Renal cortical epithelial cell (primary cell): Measurements from ENCODE around the gene MYOM1. TPM values are rescaled to one million over a fixed set of nuclear protein-coding genes. Genes with fewer than 3 reads are reported as not detected.

Experiments used
- DNase-seq: peaks from one replicate; pipeline ENCODE4 v3.0.0-alpha.2; 2011; ENCODE audit warnings: low read depth
- total RNA-seq: library from RNA; depleted of rRNA; stranded (reverse); fragments of >200 nt; gene quantifications from 2 replicates; pipeline ENCODE4 v1.2.3, GENCODE V29; 2014

Gene MYOM1
- total RNA-seq, 1 donor from 2014 or later = 0.99 TPM

- DNase-seq = no peak
Observed at GRCh38 chr18:3118195-3119010, 101.4 kb downstream of the MYOM1 start.

DNA sequence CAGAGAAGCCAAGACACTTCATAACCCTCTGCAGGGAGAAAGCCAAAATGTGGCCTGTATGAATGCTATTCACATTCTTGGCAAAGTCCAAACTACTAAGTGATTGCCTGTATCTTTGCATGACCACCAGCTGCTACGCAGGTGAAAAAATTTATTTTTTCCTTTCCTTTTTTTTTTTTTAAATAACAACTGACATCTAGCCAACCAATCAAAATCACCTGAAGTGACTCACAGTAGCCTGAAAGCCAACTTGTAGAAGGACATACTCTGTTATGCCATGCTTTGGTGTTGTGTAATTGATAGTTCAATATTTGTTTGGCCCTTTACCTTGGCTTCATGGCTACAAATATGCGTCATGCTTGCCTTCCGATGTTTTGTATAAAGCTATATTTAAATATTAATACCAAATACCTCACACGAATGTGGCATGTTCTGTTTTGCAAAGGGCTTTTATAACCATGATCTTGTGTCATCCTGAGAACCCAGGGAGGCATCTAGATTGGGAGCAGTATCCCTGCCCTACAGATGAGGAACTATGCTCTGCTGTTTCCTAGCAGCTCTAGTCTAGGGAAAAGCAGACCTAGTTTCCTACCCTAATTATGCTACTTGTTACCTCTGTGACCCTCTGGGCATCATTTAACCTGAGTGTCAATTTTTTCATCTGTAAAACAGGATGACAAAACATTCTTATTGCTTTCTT lies 102.1 kb downstream of the MYOM1 start:
- DNase-seq = no peak

GRCh38 chr18:3115447-3116030 lies 104.2 kb downstream of the MYOM1 start:
- DNase-seq = peak; percentile 22

GRCh38 chr18:3114451-3114850 lies 105.3 kb downstream of the MYOM1 start:
- DNase-seq = no peak

DNA sequence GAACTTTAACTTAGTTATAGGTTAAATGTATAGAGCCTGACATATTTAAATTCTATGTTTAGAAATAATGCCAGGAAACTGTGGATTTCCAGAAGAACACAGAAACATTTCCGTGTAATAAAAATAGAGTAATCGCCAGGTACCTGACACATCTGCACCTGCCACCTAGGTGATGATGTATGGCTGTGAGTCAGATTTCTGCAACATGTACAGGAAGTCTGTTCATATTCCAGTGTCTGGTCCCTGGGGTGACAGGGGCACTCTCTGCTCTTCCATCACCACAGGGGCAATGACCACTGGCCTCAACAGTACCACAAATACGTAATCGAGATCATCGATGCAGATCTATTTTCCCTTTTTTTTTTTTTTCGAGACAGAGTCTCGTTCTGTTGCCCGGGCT lies 105.7 kb downstream of the MYOM1 start:
- no peak for DNase-seq

GRCh38 chr18:3111523-3112240 lies 108.1 kb downstream of the MYOM1 start:
- no peak for DNase-seq

- DNase-seq = no peak
Observed at GRCh38 chr18:3110034-3110752, 109.6 kb downstream of the MYOM1 start.

- no peak for DNase-seq
Observed at GRCh38 chr18:3107740-3108151, 112.0 kb downstream of the MYOM1 start.

DNA sequence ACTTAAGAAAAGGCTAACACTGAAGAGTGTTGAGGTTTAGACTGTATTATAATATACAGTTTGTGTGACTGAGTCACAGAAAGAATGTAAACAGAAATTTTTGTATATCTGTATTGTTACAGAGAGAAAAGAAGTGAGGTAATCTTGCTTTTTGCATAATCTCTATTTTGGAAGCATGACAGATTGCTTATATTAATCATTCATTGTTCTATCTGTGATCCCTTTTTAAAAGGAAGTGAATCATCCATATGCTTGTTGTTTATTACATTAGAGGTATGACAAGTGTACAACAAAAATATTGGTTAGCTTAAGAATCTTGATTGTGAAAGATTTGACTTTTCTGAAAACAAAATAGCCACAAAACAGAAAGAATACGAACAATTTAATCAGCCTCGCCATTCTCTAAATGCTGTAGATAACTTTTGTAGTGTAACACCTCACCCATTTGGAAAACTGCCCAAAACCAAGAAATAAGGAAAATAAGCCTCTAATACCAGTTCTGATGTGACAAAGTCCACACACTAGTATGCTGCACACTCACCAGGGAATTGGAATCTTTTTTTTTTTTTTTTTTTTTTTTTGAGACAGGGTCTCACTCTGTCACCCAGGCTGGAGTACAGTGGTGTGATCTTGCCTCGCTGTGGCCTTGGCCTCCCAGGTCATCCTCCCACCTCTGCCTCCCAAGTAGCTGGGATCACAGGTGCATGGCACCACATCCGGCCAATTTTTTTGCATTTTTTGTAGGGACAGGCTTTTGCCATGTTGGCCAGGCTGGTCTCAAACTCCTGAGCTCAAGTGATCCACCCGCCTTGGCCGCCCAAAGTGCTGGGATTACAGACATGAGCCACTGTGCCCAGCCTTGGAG lies 115.3 kb downstream of the MYOM1 start:
- DNase-seq = peak; percentile 82

- DNase-seq = no peak
Observed at GRCh38 chr18:3103576-3103975, 116.2 kb downstream of the MYOM1 start.

GRCh38 chr18:3102983-3103382 lies 116.8 kb downstream of the MYOM1 start:
- DNase-seq = no peak

GRCh38 chr18:3100498-3101132 lies 119.2 kb downstream of the MYOM1 start:
- peak; percentile 80 for DNase-seq

GRCh38 chr18:3099327-3099726 lies 120.4 kb downstream of the MYOM1 start:
- no peak for DNase-seq

DNA sequence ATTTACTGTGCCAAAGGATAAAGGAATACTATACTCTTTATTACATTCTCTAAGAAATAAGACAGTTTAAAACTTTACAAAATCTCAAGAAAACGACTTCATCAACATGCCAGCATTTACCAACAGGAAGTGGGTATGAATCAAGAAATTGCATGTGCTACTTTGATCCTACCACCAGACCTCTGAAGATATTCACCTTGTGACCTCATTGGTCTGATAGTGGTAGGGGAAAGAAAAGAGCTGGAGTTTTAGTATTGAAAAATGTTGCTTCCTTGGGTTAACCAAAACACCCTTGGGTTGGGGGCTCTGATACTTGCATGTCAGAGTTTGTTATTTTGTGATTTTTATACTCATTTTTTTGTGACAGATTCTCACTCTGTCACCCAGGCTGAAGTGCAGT lies 122.7 kb downstream of the MYOM1 start:
- no peak for DNase-seq

- DNase-seq = no peak
Observed at GRCh38 chr18:3095921-3096320, 123.8 kb downstream of the MYOM1 start.

DNA sequence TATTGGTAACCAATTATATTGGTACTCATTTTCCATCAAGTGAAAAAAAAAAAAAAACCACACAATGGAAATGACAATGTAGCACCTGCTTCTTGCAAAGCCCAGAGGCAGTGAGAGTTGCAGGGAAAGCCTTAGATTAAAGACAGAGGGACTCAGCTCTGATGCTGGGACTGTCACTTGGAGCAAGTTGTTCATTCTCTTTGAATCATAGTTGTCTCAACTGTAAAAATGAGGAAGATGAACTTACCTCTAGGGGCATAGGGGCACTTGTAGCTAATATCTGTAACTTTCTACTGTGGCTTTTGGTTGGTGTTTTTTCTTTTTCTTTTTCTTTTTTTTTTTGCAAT lies 125.5 kb downstream of the MYOM1 start:
- DNase-seq = no peak

- peak; percentile 51 for DNase-seq
Observed at GRCh38 chr18:3093624-3094337, 126.0 kb downstream of the MYOM1 start.

GRCh38 chr18:3092727-3093126 lies 127.0 kb downstream of the MYOM1 start:
- DNase-seq = no peak

- DNase-seq = no peak
Observed at GRCh38 chr18:3089579-3089978, 130.2 kb downstream of the MYOM1 start.

DNA sequence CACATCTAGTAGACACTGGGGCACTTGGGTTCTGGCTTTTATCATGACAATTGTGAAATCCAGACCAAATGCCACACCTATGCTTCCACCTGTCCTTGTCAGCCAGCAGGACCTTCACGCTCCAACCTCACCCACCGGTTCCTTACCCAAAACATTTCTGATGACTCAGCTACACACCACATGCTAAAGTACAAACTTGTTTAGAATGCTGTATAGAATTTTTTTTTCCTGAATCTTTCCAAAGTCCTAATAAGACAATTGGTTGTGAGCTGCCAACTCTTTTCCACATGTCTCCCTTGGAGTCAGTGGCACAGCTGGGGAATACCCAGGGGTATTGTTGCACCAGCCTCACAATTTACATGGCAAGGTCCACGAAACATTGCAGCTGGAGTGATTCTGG lies 131.3 kb downstream of the MYOM1 start:
- peak; percentile 60 for DNase-seq
